Measurements from ENCODE around the gene TTC12. TPM values are rescaled to one million over a fixed set of nuclear protein-coding genes. Genes with fewer than 3 reads are reported as not detected.

TTC12 gene
- total and polyA plus RNA-seq, 8 donors: 12.4 to 42.4 (median 31.4) TPM

- intact Hi-C loops (cut with DNase I): loop anchor here in 1 of 2 donors (10.0 kb wide), 1 partner anchor 699 kb away; no protein-coding TSS in a partner anchor
- ATAC-seq (no peak), DNase-seq (no peak)
- Histone ChIP-seq H3K9me3 (no peaks in the 10 kb centered on the region), H3K4me3 (no peak overlapping the region), H3K27me3 (no peaks in the 10 kb centered on the region), H3K27ac (no peak overlapping the region), H3K4me1 (no peaks in the 10 kb centered on the region), H3K36me3 (no peaks in the 10 kb centered on the region)
- TF ChIP-seq, protein P1, sequence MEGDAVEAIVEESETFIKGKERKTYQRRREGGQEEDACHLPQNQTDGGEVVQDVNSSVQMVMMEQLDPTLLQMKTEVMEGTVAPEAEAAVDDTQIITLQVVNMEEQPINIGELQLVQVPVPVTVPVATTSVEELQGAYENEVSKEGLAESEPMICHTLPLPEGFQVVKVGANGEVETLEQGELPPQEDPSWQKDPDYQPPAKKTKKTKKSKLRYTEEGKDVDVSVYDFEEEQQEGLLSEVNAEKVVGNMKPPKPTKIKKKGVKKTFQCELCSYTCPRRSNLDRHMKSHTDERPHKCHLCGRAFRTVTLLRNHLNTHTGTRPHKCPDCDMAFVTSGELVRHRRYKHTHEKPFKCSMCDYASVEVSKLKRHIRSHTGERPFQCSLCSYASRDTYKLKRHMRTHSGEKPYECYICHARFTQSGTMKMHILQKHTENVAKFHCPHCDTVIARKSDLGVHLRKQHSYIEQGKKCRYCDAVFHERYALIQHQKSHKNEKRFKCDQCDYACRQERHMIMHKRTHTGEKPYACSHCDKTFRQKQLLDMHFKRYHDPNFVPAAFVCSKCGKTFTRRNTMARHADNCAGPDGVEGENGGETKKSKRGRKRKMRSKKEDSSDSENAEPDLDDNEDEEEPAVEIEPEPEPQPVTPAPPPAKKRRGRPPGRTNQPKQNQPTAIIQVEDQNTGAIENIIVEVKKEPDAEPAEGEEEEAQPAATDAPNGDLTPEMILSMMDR (IDR thresholded peaks at IDR 0.05): no peak
Observed at GRCh38 chr11:113283881-113284280, 30.5 kb upstream of the TTC12 start.

- intact Hi-C loops (cut with DNase I): loop anchor here (5.0 to 10.0 kb wide), 2 partner anchors 699 to 701 kb away; no protein-coding TSS in a partner anchor
- Histone ChIP-seq H3K4me1 (no peaks in the 10 kb centered on the region), H3K36me3 (no peaks in the 10 kb centered on the region), H3K9me3 (no peaks in the 10 kb centered on the region), H3K4me3 (no peak overlapping the region), H3K27ac (no peak overlapping the region), H3K27me3 (no peaks in the 10 kb centered on the region)
- DNase-seq (no peak), ATAC-seq (no peak)
- TF ChIP-seq, protein P1 (IDR thresholded peaks at IDR 0.05): no peak
Observed at GRCh38 chr11:113286009-113286408, 28.4 kb upstream of the TTC12 start.

- Histone ChIP-seq H3K4me3 (no peak overlapping the region), H3K27me3 (no peaks in the 10 kb centered on the region), H3K27ac (no peak overlapping the region), H3K4me1 (no peaks in the 10 kb centered on the region), H3K9me3 (no peaks in the 10 kb centered on the region), H3K36me3 (no peaks in the 10 kb centered on the region)
- DNase-seq: peak in 1 of 4 donors; percentile 21
- TF ChIP-seq, protein P1 (IDR thresholded peaks at IDR 0.05): no peak
- ATAC-seq: no peak
- intact Hi-C loops (cut with DNase I): loop anchor here (5.0 to 10.0 kb wide), 2 partner anchors 700 to 702 kb away; no protein-coding TSS in a partner anchor
Observed at GRCh38 chr11:113286509-113287497, 27.6 kb upstream of the TTC12 start.

- Histone ChIP-seq H3K36me3 (no peaks in the 10 kb centered on the region), H3K4me1 (no peaks in the 10 kb centered on the region), H3K9me3 (no peaks in the 10 kb centered on the region), H3K27me3 (no peaks in the 10 kb centered on the region), H3K4me3 (no peak overlapping the region), H3K27ac (no peak overlapping the region)
- intact Hi-C loops (cut with DNase I): loop anchor here (5.0 to 10.0 kb wide), 2 partner anchors 700 to 703 kb away; no protein-coding TSS in a partner anchor
- TF ChIP-seq, protein P1 (IDR thresholded peaks at IDR 0.05): no peak
- ATAC-seq: no peak
- DNase-seq: peak in 2 of 4 donors; percentile 20 to 31
Observed at GRCh38 chr11:113287801-113288200, 26.6 kb upstream of the TTC12 start.

DNA sequence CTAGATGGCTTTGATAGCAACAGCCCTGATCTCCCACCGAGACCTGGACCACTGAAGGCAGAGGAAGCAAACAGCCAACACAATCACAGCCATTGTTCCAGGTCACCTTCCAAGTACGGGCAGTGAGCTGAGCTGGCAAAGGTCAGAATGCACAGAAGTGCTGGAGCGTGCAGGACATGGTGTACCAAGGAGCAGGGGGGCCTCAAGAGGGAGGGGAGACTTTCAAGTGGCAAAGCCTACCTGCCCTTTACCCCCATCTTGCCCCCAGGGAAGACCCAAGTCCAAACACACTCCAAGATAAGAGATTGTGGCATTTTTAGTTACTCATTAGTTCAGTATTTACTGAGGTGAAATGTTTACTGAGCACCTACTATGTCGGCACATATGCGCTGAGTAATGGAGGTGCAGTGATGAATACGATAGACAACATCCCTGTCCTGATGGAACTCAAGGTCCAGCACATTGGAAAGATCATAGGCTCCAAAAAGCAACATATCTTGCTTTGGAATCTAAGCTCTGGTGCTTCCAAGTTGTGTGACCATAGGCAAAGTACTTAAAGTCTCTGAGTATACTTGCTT lies 26.0 kb upstream of the TTC12 start:
- Histone ChIP-seq H3K9me3 (no peaks in the 10 kb centered on the region), H3K4me1 (no peaks in the 10 kb centered on the region), H3K27me3 (no peaks in the 10 kb centered on the region), H3K27ac (no peak overlapping the region), H3K36me3 (no peaks in the 10 kb centered on the region), H3K4me3 (no peak overlapping the region)
- no peak for DNase-seq
- no peak for ATAC-seq
- TF ChIP-seq, protein P1 (IDR thresholded peaks at IDR 0.05): no peak
- intact Hi-C loops (cut with DNase I): loop anchor here (5.0 to 10.0 kb wide), 2 partner anchors 701 to 704 kb away; no protein-coding TSS in a partner anchor

Measured in left lung (tissue), 10 donors.